Stimulated activated CD8-positive, alpha-beta memory T cell treated with anti-CD3 and anti-CD28 coated beads, Interleukin-7, amount 100 ng/mL, for 4 hours (primary cell): ENCODE measurements around the gene KCP.

ENCODE experiments used
- DNase-seq, 2 donors: peaks; one replicate each; pipeline ENCODE4 v3.0.0-alpha.2; 2020; ENCODE audit warnings: low read depth in 2 of 2

The KCP gene

GRCh38 chr7:128841171-128841690, 69.3 kb downstream of the KCP start:
- no peak for DNase-seq

- DNase-seq = no peak
These were observed 70.0 kb downstream of the KCP start for GRCh38 chr7:128840326-128841170.

GRCh38 chr7:128839751-128840177, 70.7 kb downstream of the KCP start:
- no peak for DNase-seq

GRCh38 chr7:128838981-128839731, 71.4 kb downstream of the KCP start:
- no peak for DNase-seq

- no peak for DNase-seq
These were observed 72.3 kb downstream of the KCP start for GRCh38 chr7:128838109-128838779.

GRCh38 chr7:128837521-128837921, 73.0 kb downstream of the KCP start:
- no peak for DNase-seq

GRCh38 chr7:128836729-128837348, 73.7 kb downstream of the KCP start:
- no peak for DNase-seq

- DNase-seq = no peak
These were observed 74.5 kb downstream of the KCP start for GRCh38 chr7:128835790-128836641.

GRCh38 chr7:128835231-128835751, 75.2 kb downstream of the KCP start:
- DNase-seq = no peak

GRCh38 chr7:128833946-128834325, 76.6 kb downstream of the KCP start:
- no peak for DNase-seq

- DNase-seq = no peak
These were observed 77.2 kb downstream of the KCP start for GRCh38 chr7:128833148-128833945.

- DNase-seq = no peak
These were observed 77.7 kb downstream of the KCP start for GRCh38 chr7:128832880-128833147.

- no peak for DNase-seq
These were observed 78.3 kb downstream of the KCP start for GRCh38 chr7:128831994-128832879.

GRCh38 chr7:128831178-128831993, 79.1 kb downstream of the KCP start:
- no peak for DNase-seq

- no peak for DNase-seq
These were observed 80.0 kb downstream of the KCP start, which contains the start of gene FLNC for GRCh38 chr7:128830231-128831177. Gene FLNC (plus strand): TSS chr7:128830406. CDS start chr7:128830638, 232 bp downstream.

GRCh38 chr7:128829391-128830166, 80.9 kb downstream of the KCP start:
- DNase-seq = no peak
